AG09319 (cell line): ENCODE results near the gene ATXN2L.

Experiments used
- DNase-seq: peaks from one replicate; pipeline ENCODE4 v3.0.0-alpha.2; 2010; ENCODE audit warnings: low read depth; ENCODE audit errors: extremely low read depth
- CTCF ChIP-seq: IDR thresholded peaks from 2 replicates; pipeline ENCODE4 v1.5.1; 2011; ENCODE audit warnings: low read depth, mild to moderate bottlenecking, inconsistent platforms, low read length, moderate library complexity

Gene ATXN2L

GRCh38 chr16:28834873-28835863, 12.4 kb downstream of the ATXN2L start:
- TF ChIP-seq CTCF: no peak
- DNase-seq: no peak

- no peak for TF ChIP-seq CTCF
- DNase-seq: no peak
Measured at GRCh38 chr16:28835864-28836760, 13.3 kb downstream of the ATXN2L start.

GRCh38 chr16:28836761-28837064, 13.9 kb downstream of the ATXN2L start:
- no peak for DNase-seq
- TF ChIP-seq CTCF: no peak

GRCh38 chr16:28837672-28838557, 15.1 kb downstream of the ATXN2L start:
- DNase-seq: no peak
- TF ChIP-seq CTCF: no peak

GRCh38 chr16:28838558-28838918, 15.7 kb downstream of the ATXN2L start:
- no peak for TF ChIP-seq CTCF
- no peak for DNase-seq

- TF ChIP-seq CTCF: no peak
- no peak for DNase-seq
Measured at GRCh38 chr16:28839004-28839639, 16.3 kb downstream of the ATXN2L start.
